Measurements from ENCODE around the gene GRM3.
A peak's percentile ranks its signal among the peaks of the same experiment; 100 is the strongest.
"Not testable (repeated sequence)": the region's sequence is repeated elsewhere in the genome, so short reads cannot be mapped to it uniquely, and the experiment has no call there.

GRM3 gene

DNA sequence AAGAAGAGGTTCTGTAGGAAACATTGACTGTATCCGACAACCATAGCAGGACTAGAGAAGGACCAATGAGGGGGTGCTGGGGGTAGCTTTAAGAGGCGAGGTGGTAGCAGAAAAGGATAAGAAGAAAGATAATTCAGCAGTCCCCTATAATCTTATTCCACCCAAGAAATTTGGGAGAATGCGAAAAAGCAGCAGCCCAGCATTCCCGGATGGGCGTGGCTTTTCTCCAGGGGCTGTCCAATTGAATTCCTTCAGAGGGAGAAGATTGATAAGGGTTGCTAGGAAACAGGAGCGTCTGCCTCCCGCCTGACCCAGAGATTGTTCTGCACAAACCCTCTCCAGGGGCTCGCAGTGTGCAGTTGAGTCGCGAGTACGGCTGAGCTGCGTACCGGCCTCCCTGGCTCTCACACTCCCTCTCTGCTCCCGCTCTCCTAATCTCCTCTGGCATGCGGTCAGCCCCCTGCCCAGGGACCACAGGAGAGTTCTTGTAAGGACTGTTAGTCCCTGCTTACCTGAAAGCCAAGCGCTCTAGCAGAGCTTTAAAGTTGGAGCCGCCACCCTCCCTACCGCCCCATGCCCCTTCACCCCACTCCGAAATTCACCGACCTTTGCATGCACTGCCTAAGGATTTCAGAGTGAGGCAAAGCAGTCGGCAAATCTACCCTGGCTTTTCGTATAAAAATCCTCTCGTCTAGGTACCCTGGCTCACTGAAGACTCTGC lies at the start of gene GRM3:
GRM3 (plus strand) TSS at position 349 of the 721 bp plus-strand sequence. CDS start 121,237 bp downstream, outside the sequence.
- DNase-seq (ENCODE audit: low spot score), result no peak

DNA sequence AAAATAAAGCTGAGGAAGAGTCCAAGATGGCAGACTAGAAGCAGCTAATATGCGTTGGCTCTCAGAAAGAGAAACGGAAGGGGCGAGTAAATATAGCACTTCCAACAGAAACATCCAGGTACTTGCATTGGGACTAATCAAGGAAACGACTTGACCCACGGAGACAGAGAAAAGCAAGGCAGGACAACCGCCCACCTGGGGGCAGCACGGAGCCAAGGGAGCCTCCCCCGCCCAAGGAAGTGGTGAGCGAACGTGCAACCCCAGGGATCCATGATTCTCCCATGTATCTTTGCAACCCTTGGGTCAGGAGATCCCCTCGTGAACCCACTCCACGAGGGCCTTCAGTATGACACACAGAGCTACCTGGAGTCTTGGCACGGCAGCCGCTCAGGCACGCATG lies 45.4 kb upstream of the GRM3 start:
- DNase-seq (ENCODE audit: low spot score), result peak; percentile 57

DNA sequence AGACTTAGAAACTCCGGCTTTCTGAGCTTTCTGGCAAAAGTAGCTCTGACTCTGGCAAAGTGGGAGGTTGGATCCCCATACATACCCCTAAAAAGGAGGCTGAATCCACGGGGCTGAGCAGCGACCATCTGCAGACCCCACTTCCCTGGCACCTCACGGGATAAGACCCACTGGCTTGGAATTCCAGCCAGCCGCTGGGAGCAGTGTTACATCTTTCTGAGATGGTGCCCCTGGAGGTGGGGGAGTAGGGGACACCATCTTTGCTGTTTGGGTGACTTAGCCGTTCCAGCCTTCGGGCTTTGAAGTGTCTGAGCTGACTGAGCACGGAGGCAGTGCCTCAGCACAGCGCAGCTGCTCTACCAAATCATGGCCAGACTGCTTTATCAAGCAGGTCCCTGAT lies 45.0 kb upstream of the GRM3 start:
- DNase-seq (ENCODE audit: low spot score), result no peak

DNA sequence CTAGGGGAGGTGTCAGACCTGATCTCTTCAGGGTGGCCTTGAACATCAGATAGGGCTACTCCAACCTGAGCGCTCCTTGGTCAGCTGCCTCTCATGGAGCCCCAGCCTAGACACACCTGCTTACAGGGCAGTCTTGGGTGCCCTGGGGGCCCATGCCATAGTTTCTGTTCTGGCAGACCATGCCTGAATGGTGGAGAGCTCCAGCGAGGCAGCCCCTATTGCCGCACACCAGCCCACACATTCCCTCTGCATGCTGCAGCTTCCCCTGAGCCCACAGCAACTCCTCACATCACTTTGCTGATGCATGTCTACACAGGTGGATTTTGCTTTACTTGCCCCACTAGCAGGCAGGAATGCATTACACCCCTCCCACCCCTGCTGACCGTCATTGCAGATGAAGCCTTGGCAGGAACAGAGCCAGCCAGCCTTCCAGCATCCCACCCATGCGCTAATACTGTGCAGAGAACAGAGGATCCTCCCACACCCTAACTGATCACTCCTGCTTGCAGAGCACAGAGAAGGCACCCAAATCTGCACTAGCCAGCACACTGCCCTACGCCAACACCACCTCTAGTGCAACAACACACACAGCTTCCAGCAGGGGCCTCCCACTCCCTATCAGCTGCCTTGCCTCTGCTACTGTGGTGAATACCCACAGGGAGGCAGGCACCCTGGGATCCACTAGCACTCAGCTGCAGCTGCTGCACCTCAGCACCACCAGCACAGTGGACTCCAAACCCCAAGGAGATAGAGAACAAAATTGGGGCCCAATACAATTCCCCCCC lies 43.0 kb upstream of the GRM3 start:
- no peak for DNase-seq (ENCODE audit: low spot score)

DNA sequence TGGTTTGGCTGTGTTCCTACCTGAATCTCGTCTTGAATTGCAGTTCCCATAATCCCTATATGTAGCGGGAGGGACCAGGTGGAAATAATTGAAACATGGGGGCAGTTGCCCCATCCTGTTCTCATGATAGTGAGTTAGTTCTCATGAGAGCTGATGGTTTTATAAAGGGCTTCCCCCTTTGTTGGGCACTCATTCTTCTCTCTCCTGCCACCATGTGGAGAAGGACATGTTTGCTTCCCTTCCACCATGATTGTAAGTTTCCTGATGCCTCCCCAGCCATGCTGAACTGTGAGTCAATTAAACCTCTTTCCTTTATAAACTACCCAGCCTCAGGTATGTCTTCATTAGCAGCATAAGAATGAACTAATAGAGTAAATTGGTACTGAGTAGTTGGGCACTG lies 28.0 kb upstream of the GRM3 start:
- not testable (repeated sequence) for DNase-seq (ENCODE audit: low spot score)

DNA sequence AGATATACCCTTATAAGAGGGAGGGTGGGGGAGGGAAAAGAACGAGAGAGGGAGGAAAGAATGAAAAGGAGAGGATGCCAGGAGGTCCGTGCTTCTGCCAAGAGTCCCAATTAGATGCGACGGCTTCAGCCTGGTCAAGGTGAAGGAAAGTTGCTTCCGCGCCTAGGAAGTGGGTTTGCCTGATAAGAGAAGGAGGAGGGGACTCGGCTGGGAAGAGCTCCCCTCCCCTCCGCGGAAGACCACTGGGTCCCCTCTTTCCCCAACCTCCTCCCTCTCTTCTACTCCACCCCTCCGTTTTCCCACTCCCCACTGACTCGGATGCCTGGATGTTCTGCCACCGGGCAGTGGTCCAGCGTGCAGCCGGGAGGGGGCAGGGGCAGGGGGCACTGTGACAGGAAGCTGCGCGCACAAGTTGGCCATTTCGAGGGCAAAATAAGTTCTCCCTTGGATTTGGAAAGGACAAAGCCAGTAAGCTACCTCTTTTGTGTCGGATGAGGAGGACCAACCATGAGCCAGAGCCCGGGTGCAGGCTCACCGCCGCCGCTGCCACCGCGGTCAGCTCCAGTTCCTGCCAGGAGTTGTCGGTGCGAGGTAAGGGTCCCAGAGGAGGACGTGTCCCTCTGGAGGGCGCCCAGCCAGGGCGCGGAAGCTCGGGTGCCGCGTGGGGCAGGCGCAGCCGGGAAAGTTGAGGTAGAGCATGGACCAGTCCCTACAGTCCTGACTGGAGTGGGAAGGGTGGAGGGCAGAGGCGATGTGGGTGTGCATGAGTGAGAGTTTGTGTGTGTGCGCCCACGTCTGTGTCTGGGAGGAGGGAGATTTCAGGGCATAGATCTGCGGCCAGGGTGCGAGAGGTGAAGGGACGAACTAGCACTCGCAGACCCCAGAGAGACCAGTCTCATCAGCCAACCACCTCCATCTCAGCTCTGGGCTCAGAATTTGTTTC lies 844 bp downstream of the GRM3 start:
- DNase-seq (ENCODE audit: low spot score), result no peak

DNA sequence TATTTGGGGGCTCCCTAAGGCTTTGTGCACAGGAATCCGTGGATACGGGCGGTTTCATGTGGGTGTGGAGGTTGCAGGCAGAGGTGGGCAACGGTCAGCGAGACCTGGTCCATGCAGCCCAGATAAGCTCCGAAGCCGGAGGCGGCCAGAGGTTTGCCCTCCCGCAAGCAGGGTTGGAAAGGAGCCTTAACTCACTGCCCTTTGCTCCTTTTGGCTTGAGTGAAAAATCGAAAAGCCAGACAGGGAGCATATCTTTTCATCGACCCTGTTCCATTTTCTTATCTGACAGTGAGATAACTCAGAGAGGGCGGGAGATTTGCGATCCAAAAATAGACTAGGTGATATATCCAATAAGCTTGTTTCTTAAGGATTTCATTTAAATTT lies 1.5 kb downstream of the GRM3 start:
- no peak for DNase-seq (ENCODE audit: low spot score)

DNA sequence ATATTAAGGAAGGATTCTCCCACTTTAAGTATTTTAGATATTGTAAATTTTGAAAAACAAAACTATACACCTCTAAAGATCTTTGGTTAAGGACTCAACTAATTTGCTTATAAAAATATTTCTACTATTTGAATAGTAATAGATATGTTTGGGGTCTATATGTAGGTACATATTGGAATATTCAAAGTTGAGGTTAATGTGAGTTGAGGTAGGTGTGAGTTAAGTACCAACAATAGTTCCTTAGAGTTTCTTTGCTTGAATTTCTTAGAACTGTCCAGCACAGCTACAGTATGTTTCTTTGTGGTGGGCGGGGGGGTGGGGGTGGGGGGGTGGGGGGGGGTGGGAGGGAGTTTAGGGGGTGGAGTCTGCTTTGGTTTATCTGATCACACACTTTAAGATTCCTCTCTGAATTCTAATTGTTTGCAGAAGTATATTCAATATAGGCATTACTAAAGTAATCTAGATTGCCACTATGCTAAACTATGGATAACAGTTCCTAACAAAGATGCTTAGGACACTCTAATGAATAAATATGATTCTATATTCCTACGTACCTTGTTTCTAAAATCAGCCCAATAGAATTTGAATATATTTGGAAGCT lies 2.1 kb downstream of the GRM3 start:
- DNase-seq (ENCODE audit: low spot score), result no peak

DNA sequence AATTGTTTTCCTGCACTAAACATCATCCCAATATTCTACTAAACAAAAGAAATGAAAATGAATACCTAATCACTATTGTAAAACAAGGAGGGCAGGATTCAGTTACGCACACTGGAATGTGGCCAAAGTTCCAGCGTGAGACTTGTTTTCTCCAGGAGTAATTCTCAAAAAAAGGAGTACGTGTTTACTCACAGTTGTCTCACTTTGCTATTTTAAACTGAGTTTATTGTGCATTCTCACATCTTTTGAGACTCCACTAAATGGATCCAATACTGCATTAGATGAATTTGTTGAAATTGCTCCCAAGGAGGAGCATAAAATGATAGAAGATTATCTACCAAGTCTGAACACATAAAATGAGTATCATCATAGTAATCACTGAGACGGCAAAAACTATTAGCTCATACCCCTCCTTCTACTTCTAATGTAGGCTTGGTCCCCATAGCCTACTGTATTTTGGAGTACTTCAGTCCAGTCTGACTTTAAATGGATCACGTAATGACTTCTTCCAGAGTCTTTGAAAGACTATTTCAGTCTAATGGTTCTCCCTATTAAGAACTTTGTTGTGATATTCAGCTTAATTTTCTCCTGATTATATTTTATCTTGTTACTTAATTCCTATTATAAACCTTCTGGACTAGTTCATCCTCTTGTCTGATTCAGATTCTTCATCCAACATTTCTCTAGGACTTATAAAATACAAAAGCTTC lies 3.8 kb downstream of the GRM3 start:
- no peak for DNase-seq (ENCODE audit: low spot score)

DNA sequence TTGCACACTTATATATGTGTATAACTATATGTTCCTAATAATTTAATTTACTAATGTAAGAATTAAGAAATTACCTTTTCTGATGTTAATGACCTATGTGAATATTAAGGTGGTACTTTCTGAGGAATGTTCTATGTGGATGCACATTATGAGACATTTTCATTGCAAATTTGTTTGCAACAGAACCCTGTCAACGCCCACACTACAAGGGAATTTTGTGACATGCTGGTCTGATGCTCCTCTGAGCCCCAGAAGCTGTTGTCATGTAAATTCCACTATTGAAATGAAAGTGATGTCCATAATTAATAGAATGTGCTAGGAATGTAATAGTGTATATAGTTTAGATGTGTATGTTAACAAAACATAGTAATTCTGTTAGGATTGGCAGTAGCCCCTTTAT lies 4.5 kb downstream of the GRM3 start:
- DNase-seq (ENCODE audit: low spot score), result no peak

DNA sequence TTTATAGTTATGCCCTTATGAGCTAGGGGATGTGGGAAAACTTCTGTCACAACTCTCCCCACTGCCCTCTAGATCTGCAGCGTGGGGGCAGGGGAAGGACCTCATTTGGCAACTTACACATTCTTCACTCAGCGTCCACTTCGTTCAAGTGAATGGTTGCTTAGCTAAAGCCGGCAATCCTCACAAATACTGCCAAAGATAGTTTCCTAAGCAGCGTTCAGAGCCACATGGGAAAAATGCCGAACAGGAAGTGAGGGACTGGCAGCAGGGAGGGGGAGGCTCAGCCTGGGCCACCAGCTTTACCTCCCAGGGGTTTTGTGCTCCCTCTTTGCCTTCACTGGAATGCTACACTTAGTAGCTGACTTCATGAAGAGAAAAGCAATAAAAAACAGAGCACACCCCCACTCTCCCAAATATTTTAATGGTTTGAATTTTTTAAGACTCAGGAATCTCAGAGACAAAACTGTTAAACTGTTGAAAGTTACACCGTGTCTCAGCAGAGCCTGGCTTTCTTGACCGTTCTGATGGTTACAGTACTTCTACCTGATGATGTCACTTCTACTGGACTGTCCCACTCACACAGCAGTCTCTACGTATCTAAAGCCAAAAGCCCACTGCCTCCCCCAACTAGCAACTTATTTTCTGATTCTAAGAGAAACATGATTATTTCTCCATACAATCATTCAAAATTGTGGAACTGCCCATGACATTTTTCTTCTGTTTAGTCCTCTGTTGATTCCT lies 10.4 kb downstream of the GRM3 start:
- no peak for DNase-seq (ENCODE audit: low spot score)

DNA sequence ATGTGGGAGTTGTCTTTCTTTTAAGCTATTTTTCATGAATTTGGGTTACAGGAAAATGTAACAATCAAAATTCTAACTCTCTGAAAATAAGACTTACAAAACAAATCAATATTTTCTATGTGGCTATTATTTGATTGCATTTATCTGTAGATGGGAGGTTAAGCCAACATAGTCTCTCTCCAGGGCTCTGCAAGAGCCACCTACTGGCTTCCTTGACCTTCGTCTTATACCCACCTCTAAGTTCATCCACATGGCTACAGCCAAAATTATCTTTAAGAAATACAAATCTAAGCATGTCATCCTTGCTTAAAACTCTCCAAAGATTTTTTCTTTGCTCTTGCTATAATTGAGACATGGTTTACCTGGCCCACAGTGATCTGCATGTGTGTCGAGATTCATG lies 14.2 kb downstream of the GRM3 start:
- no peak for DNase-seq (ENCODE audit: low spot score)

DNA sequence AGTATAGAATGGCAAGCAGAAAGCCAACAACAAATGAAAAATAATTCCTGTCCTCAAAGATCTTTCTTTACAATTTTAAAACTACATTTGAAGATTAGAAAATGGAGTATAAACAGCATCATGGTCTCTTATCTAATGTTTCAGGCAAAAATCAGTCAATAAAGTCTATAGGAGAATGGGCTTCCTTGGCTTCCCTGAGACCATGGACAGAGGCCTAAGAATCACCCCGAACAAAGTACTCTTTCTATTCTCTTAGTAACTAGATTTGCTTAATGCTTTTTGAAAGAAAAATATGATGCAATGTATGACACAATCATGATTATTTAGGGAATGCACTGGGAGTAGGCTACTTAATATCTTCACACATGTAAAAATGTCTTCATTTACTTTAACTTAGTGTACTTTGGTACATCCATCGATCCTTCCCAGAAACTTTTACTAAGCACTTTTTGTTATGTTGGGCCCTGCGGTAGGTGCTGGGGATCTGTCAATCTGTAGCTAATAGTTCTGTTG lies 17.3 kb downstream of the GRM3 start:
- no peak for DNase-seq (ENCODE audit: low spot score)

DNA sequence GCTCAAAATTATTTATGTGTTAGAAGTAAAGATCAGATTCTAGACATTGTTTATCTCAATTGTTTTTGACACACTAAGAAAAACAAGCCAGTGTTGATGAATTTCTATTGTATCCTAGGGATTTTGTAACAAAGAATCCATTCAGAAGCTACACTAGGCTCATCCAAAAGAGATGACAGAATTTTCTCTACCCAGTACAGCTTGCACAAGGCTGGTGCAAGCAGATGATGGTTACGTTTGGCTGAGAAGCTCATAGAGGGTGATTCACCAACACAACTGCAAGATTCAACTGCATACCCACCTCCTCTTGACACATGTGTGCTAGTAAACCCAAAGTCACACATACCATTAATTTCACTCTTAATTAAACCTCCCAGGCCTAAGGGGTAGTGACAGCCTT lies 20.8 kb downstream of the GRM3 start:
- no peak for DNase-seq (ENCODE audit: low spot score)

DNA sequence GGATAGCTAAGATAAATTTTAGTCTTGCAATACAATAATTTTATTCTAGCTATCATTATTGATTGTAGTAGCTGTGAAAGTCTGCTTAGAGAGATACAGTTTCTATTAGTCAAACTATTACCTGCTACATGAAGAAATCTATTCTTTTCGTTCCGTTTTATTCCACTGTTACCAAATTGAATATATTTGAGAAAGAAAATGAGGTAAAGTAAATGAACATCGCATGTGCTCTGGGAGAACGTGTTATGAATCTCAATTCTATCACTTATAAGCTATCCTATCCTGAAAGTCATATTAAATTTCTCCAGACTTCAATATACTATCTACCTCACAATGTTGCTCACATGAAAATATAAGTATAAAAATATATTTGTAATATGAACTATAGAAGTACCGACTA lies 21.3 kb downstream of the GRM3 start:
- DNase-seq (ENCODE audit: low spot score), result no peak

DNA sequence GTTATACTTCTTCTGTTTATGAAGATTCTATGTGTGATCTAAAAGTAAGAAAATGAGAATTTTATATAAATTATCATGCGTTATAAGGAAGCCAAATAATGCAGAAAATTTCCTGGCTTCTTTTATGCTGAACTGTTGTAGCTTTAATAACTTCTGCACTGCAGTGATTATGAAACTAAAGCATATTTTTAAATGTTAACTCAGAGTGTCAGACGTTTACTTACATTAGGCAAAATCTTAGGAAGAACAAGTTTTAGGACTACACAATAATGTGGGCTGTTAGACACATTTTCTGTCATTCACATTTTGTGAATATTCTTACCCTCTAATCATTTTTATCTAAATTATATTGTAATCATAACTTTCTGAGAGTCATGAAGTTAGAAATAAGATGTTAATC lies 22.0 kb downstream of the GRM3 start:
- no peak for DNase-seq (ENCODE audit: low spot score)

DNA sequence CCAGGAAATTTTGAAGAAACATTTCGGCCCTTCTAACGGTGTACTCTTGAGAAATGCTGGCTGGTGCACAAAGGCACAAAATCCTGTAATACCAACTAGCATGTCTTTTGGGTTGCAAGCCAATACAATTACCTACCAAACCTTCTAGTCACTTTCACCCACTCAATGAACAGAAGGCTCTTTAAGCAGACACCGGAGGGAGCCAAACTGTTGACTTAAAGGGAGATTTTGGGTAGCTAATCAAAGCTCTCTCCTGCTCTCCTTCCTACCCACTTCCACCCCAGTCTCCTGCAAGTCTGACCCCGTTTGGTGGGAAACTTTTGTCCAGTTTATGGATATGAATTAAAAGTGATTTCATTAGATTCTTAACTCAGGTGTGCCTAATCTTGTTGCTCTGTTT lies 24.0 kb downstream of the GRM3 start:
- no peak for DNase-seq (ENCODE audit: low spot score)

DNA sequence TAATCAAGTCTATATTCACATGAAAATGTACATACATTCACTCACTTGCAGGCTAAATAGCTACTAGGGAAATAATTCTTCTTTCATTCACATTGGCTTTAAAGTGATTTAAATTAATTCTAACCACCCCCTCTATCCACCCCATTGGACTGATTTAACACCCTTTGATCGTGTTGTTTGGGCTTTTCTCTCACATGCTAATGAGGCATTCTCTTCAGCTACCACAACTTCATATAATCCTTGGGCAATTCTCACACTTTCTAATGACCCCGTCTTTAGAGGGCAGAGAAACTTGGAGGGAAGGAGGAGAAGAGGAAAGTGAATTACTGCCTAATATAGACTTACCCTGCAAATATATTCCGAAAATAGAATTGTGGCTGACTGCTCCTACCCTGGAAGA lies 24.6 kb downstream of the GRM3 start:
- no peak for DNase-seq (ENCODE audit: low spot score)

DNA sequence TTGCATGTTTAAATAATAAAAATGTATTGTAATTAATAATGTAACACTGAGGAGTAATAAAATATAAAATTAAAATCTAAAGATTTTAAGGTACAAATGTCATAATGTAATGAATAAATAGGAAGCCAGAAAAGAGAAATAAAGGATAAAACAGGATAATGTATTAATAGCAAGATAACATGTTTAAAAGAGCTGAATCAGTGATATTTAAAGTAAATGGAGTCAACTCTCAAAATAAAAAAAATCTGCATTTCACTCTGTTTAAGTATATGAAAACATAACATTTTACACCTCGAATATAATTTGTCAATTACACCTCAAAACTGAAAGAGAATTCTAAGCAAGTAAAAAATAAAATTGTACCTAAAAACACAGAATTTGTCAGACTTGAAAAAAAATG lies 44.1 kb downstream of the GRM3 start:
- DNase-seq (ENCODE audit: low spot score), result no peak

DNA sequence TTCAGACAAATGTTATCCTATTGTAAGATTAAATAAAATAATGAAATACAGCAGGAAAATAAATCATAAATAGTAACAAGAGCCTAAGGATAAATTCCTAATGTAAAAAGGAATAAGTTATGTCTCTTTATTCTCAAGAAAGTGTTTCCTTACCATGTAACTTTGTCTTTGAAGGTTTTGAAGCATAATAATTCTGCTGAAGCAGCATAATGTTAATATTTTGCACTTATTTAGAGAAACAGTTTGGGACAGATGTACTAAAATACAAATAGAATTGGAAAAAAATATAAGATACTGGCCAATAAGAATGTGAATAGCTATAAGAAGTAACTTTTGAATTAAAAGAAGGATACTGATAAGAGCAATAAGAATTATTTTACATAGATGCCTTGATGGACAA lies 45.7 kb downstream of the GRM3 start:
- DNase-seq (ENCODE audit: low spot score), result no peak

DNA sequence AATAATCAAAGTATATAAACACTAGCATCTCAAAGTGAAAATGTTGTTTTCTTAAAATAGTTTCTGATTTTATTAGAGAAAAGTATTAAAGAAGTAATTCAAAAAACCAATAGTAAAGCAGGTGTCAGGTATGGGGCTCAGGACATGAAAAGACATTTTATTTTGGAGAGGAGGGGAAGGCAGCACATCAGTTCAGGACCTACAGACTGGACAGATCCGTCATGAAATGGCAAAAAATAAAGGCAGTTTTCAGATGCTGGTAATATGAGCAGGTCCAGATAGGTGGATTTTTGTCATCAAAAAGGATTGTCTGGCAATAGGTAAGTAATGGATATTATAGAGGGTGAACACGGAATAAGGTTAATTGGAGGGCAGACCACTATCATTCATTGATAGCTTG lies 49.0 kb downstream of the GRM3 start:
- no peak for DNase-seq (ENCODE audit: low spot score)

Data from left forelimb (tissue), 1 donor.